ENCODE data around the gene RPH3AL.
A peak's percentile ranks its signal among the peaks of the same experiment; 100 is the strongest.

The RPH3AL gene

DNA sequence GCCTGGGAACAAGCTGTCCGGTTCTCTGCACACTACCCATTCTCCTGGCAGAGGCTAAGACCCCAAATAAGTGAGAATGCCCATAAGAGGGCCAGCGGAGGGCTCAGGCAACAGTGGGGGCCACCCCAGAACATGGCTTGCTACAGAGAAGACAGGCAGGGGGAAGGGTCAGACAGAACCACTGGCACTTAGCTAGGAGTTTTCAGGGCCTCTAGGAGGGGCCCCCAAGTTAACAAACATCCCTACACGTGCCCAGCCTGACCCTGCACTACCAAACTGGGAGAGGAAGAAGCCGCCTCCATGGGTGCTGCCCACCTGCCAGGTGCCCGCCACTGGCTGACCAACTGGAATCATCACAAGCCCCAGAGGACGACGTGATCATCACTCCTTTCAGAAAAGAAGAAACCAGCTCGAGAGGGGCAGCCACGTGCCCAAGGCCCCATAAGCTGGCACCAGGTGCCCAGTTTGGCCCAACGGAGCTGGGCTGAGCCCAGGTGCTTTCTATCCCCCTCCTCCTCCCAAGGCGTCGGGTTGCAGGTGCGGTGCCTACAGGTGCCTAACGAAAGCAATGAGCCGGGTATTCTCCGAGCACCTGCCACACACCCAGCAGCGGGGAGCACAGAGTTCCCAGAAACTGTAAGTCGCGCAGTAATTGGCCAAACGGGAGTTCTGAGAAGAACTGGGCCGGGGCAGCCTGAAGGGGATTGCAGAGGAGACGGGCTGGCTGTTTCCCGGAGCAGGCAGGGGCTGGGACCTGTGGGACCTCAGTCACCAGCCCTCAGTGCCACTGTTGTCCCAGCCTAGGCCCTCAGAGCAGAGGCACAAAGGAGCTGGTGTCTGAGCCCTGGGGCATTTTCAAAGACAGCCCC, 13.2 kb downstream of the RPH3AL start:
- Mint-ChIP-seq H3K4me1 (peaks cover 4 to 7% of the 10 kb centered on the region in 2 donors), H3K4me3 (no peak overlapping the region), H3K9me3 (peaks cover 7% of the 10 kb centered on the region in 2 donors), H3K36me3 (peaks cover under 1% of the 10 kb centered on the region in 2 donors), H3K27ac (no peak overlapping the region), H3K27me3 (peaks cover 41 to 43% of the 10 kb centered on the region in 2 donors)
- no peak for DNase-seq
- ATAC-seq (replicated peaks), result no peak

DNA sequence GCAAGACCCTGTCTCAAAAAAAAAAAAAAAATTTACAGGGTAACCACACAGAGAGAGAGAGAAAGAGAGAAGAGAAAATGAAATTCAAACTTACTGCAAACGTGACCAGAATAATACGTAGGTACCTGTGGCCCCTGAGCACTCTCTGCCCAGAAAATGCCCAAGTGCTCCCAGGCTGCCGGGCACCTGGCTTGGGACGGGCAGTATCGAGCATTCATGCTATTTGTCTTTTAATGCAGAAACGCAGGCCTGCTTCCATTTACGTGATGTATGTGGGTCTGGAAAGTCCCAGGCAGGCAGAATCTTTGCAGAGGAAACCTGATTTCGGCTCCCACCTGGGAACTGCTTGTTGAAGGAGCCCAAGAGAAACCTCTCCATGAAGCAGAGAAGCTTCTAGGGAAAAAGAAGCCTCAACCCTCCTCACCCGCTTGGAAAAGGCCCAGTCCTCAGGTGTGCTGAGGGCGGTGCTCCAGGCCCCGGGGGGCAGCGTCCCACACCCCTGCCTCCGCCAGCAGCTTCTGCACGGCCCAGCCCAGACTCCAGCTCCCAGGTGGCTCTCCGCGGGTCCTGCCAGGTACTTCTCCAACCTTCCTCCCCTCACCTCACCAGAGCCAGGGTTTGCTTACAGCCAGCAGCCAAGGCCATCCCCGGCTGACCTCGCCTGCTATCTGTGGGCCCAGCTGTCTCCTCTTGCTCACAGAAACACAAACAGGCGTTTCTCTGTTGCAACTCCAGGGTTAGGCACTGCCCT, 14.0 kb downstream of the RPH3AL start:
- H3K4me1 Mint-ChIP-seq, result peaks cover 4 to 7% of the 10 kb centered on the region in 2 donors
- no peak overlapping the region for H3K27ac Mint-ChIP-seq
- peaks cover 34 to 46% of the 10 kb centered on the region in 2 donors for H3K27me3 Mint-ChIP-seq
- ATAC-seq (replicated peaks), result no peak
- no peaks in the 10 kb centered on the region for H3K36me3 Mint-ChIP-seq
- DNase-seq, result no peak
- H3K9me3 Mint-ChIP-seq, result no peaks in the 10 kb centered on the region
- no peak overlapping the region for H3K4me3 Mint-ChIP-seq

GRCh38 chr17:337866-338265, 14.7 kb downstream of the RPH3AL start:
- Mint-ChIP-seq H3K36me3 (no peaks in the 10 kb centered on the region), H3K9me3 (no peaks in the 10 kb centered on the region), H3K4me3 (no peak overlapping the region), H3K27ac (no peak overlapping the region), H3K27me3 (peaks cover 34 to 48% of the 10 kb centered on the region in 2 donors), H3K4me1 (peaks cover 4 to 7% of the 10 kb centered on the region in 2 donors)
- ATAC-seq (replicated peaks) (peak in 1 of 2 donors; percentile 51), DNase-seq (no peak)

DNA sequence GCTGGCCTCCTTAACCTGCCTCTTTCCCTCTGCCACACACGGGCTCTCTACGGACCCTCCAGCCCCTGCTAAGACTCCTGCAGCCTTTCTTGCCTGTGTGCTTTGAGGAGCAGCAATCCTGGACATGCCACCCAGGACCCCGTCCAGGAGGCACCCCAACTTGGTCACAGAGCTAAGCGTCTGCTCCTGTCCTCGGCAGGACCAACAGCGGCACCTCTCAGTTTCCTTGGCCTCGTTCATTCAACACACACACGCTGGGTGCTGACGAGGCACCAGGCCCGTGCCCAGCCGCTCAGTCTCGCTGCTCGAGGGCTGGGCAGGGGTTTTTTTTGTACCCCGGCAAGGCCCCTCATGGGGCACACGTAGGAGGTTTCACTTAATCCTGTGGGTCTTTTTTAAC, 15.2 kb downstream of the RPH3AL start:
- H3K27ac Mint-ChIP-seq, result no peak overlapping the region
- no peaks in the 10 kb centered on the region for H3K9me3 Mint-ChIP-seq
- no peak overlapping the region for H3K4me3 Mint-ChIP-seq
- peaks cover 34 to 48% of the 10 kb centered on the region in 2 donors for H3K27me3 Mint-ChIP-seq
- ATAC-seq (replicated peaks), result no peak
- H3K4me1 Mint-ChIP-seq, result peaks cover 4 to 7% of the 10 kb centered on the region in 2 donors
- DNase-seq, result no peak
- H3K36me3 Mint-ChIP-seq, result no peaks in the 10 kb centered on the region

DNA sequence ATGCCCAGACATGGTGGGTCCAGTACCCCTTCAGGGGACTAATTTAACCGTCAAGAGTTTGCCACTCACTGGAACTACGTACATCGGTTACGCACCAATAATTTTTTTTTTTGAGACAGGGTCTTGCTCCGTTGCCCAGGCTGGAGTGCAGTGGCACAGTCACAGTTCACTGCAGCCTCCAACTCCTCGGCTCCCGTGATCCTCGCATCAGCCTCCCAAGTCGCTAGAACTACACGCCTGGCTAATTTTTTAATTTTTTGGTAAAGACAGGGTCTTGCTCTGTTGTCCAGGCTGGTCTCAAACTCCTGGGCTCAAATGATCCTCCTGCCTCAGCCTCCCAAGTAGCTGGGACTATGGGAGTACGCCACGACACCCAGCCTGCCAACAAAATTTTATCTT, 15.6 kb downstream of the RPH3AL start:
- Mint-ChIP-seq H3K4me3 (no peak overlapping the region), H3K27ac (no peak overlapping the region), H3K36me3 (no peaks in the 10 kb centered on the region), H3K4me1 (peaks cover 4 to 7% of the 10 kb centered on the region in 2 donors), H3K27me3 (peaks cover 35 to 48% of the 10 kb centered on the region in 2 donors), H3K9me3 (no peaks in the 10 kb centered on the region)
- no peak for ATAC-seq (replicated peaks)
- no peak for DNase-seq

DNA sequence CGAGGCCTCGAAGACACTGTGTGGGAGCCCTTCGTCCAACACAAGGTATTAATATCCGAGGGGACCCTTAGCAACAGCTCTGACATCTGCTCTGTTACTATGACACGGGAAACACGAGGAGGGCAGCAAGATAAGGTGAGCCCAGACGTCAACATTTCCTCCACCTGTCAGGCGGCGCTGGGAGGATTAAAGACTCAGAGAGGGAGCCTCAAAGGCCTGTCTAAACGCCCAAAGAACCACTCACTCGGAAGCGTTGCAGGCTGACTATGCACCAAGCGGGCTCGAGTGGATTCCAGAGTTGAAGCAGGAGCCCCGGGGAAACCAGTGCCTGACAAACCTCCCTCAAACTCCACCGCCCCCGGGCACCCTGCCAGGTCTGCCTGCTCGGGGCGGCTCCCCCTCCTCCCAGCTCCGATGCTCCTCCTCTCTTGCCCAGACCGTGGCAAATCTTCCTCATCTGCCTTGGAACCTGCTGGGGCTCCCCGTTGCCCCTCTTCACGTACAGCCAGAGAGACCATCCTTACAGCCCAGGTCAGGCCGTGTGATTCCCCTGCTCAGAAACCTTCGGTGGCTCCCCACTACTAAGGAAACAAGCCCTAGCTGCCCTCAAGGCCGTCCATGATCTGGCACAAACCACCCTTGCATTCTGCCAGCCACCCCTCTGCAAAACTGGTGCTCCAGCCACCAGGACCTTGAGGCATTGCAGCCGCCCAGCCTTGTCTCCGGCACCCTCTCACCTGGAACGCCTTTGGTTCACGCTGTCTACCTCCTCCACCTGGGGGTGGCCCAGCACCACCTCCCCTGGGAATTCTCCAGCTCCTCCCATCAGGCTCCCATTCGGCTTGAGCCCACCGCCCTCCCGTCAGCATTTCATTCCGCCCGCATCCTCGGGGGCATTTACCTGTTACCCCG, 16.2 kb downstream of the RPH3AL start:
- Mint-ChIP-seq H3K9me3 (no peaks in the 10 kb centered on the region), H3K36me3 (no peaks in the 10 kb centered on the region), H3K27me3 (peaks cover 40 to 48% of the 10 kb centered on the region in 2 donors), H3K4me3 (no peak overlapping the region), H3K27ac (no peak overlapping the region), H3K4me1 (peaks cover 6 to 7% of the 10 kb centered on the region in 2 donors)
- peak in 1 of 2 donors; percentile 10 for ATAC-seq (replicated peaks)
- DNase-seq, result no peak

DNA sequence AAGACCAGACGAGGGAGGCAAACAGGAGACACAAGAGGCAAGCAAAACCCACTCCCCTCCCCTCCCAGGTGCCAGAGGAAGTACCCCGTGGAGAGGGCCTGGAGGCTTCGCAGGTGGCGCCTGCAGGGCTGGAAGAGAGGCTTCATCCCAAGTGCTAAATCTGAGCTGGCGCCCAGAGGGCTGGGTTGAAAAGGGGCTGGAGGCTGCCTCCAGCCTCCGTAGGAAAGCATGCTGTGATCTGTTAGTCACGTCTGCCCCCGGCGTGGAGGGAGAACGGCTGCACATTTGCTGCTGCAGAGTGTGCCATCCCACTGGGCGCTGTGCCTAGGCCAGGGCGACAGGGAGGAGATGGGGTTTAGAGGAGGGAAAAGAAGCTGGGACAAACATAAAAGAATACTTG, 16.9 kb downstream of the RPH3AL start:
- Mint-ChIP-seq H3K4me1 (peaks cover 6 to 12% of the 10 kb centered on the region in 2 donors), H3K9me3 (no peaks in the 10 kb centered on the region), H3K36me3 (no peaks in the 10 kb centered on the region), H3K27me3 (peaks cover 36 to 44% of the 10 kb centered on the region in 2 donors), H3K27ac (no peak overlapping the region), H3K4me3 (no peak overlapping the region)
- ATAC-seq (replicated peaks) (no peak), DNase-seq (no peak)

DNA sequence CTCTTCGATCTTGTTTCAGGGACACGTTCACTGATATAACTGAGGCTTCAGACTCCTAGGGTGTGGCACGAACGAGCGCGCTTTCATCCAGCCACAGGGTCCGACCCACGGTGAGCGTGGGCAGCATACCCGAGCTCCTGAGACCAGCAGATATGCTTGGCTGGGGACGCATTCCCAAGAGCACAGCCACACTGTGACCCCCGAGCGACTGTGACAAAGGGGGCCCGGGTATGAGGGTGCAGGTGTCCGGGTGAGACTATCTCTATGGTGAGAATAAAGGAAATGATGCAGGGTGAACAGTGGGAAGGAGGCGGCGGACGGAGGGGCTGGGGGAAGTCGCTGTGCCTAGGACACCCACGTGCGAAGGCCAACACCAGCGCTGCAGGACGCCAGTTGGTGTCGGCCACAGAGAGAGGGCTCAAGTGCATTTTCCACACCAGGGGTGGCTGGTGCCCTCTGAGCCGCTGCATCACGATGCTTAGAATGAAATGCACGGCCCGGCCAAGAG, 17.6 kb downstream of the RPH3AL start:
- Mint-ChIP-seq H3K27me3 (peaks cover 36 to 44% of the 10 kb centered on the region in 2 donors), H3K36me3 (no peaks in the 10 kb centered on the region), H3K27ac (no peak overlapping the region), H3K4me3 (no peak overlapping the region), H3K4me1 (peaks cover 6 to 12% of the 10 kb centered on the region in 2 donors), H3K9me3 (no peaks in the 10 kb centered on the region)
- no peak for DNase-seq
- ATAC-seq (replicated peaks), result no peak

DNA sequence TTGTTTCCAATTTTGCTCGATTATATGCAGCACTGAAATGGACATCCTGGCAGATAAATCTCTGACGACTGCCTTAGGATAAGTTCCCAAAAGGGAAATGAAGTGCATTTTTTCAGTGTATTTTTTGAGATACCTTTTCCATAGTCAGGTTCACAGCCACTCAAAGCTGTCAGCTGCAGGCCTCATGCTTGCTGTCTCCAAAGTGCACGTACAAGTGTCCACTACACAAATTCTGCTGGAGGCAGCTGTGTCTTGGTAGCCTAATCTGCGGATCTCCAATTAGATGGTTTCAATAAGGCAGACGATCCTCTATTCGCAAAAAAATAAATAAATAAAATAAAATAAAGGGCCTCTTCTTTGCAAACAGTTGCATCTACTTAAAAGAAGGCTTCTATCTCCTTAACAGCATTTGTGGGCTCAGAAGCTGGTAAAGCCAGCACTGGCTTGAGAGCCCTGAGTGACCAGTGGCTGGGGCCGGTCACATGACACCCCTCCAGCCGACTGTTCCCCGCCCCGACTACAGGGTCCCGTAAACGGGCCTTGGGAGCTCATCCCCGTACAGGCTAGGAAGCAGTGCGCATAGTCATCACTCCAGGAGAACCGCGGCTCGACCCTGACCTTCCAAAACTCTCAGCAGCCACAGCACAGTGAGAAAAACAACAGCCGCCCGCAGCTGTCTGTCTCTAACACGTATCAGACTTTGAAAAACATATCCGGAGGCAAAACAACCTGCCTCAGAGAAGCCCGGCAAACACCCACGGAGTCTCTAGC, 18.8 kb downstream of the RPH3AL start:
- DNase-seq, result no peak

DNA sequence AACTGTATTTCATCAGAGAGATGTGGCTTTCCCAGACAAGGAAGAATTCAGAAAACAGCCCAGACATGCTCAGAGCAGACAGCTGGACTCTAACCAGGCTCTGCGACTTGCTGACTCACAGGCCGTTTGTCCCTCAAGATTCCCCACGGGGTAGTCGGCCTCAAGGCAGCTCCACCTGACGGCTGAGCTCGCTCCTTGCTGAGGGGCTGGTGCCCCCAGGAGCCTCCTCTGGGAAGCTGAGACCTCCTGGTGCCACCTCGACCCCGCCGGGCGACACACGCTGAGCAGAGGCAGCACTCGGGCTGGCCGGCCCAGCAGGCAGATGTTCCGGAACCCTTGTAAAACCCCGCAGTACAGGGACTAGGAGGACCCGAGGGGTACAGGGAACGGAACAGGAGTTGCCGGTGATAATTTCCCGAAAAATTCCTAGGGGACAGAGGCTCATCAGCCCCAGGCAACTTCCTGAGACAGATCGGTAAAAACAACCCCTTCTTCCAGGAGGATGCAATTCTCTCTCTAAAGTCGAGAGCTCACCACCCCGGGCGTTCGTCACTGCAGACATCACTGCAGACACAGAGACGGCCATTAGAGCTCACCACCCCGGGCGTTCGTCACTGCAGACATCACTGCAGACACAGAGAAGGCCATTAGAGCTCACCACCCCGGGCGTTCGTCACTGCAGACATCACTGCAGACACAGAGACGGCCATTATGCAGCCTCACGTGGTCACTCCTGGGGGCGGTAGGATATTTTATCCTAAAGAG, 19.9 kb downstream of the RPH3AL start:
- Mint-ChIP-seq H3K4me1 (peaks cover 5 to 12% of the 10 kb centered on the region in 2 donors), H3K36me3 (no peaks in the 10 kb centered on the region), H3K27me3 (peaks cover 34 to 41% of the 10 kb centered on the region in 2 donors), H3K27ac (no peak overlapping the region), H3K4me3 (no peak overlapping the region), H3K9me3 (no peaks in the 10 kb centered on the region)
- ATAC-seq (replicated peaks) (no peak), DNase-seq (no peak)

More for the DNA sequence above, 18.8 kb downstream of the RPH3AL start:
- H3K27ac Mint-ChIP-seq, result no peak overlapping the region
- no peaks in the 10 kb centered on the region for H3K9me3 Mint-ChIP-seq
- H3K36me3 Mint-ChIP-seq, result no peaks in the 10 kb centered on the region
- peaks cover 6 to 12% of the 10 kb centered on the region in 2 donors for H3K4me1 Mint-ChIP-seq
- no peak for ATAC-seq (replicated peaks)
- no peak overlapping the region for H3K4me3 Mint-ChIP-seq
- H3K27me3 Mint-ChIP-seq, result peaks cover 36 to 44% of the 10 kb centered on the region in 2 donors

DNA sequence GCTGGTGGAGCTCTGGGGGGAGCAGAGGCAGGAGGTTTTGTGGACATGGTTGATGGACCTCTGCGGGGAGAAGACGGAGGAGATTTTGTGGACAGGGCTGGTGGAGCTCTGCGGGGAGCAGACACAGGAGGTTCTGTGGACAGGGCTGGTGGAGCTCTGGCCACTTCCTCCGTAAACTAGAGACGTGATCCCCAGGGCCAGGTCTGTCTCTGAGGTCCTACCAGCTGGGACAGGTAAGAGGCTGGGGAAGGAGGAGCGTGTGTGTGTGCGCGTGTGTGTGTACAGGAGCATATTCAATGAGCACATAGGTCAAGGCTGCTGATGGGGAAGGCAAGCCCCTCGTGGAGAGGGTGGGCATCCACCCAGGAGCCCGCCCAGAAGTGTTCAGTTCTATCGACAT, 20.6 kb downstream of the RPH3AL start:
- H3K27ac Mint-ChIP-seq, result no peak overlapping the region
- peaks cover 27 to 34% of the 10 kb centered on the region in 2 donors for H3K27me3 Mint-ChIP-seq
- DNase-seq (no peak), ATAC-seq (replicated peaks) (no peak)
- no peaks in the 10 kb centered on the region for H3K9me3 Mint-ChIP-seq
- H3K4me1 Mint-ChIP-seq, result peaks cover 4 to 12% of the 10 kb centered on the region in 2 donors
- peaks cover 0 to 1% of the 10 kb centered on the region in 2 donors for H3K36me3 Mint-ChIP-seq
- no peak overlapping the region for H3K4me3 Mint-ChIP-seq

DNA sequence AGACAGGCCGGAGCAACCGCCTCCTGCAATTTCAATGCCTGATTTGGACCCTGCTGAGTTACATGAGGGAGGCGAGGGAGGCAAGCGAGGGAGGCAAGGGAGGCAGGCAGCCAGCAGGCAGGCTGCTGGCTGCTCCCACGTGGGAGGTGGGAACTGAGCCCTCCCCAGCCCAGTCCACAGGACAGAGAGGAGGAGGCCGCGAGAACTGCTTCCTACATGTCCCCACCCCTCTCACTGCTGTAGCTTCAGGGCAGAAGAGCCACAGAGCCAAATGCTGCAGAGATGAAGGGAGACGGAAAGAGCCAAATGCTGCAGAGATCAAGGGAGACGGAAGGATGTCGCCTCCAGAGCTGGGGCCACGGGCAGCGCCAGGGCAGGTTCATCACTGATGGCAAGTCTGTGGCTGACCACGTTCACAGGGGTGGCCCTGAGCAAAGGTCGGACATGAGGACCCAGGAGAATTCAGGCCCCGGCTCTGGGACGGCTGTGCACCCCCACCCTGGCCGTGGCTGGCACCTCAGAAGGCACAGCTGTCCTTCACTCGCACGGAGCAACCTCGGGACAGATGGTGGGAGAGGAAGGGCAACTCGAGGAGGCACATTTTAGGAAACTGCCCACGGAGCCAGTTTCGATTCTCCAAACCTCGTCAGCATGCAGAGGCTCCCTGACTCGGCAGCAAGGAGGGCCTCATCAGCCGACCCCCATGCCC, 21.5 kb downstream of the RPH3AL start:
- ATAC-seq (replicated peaks), result no peak
- H3K27me3 Mint-ChIP-seq, result peaks cover 19 to 25% of the 10 kb centered on the region in 2 donors
- H3K27ac Mint-ChIP-seq, result no peak overlapping the region
- DNase-seq, result no peak
- no peaks in the 10 kb centered on the region for H3K9me3 Mint-ChIP-seq
- no peak overlapping the region for H3K4me3 Mint-ChIP-seq
- peaks cover 2 to 6% of the 10 kb centered on the region in 2 donors for H3K4me1 Mint-ChIP-seq
- H3K36me3 Mint-ChIP-seq, result peaks cover 0 to 3% of the 10 kb centered on the region in 2 donors

Measured in stimulated activated naive B cell treated with anti-CD40 and anti-IgM and Interleukin-4, amounts not matched to agents 10 μg/mL and 1 μg/mL and 100 μg/mL, for 72 hours (primary cell).